ENCODE results near the gene KRTAP10-8. TPM values are rescaled to one million over a fixed set of nuclear protein-coding genes. Genes with fewer than 3 reads are reported as not detected.
"Not testable (repeated sequence)": the region's sequence is repeated elsewhere in the genome, so short reads cannot be mapped to it uniquely, and the experiment has no call there.

Gene KRTAP10-8
- total RNA-seq, 1 donor from 2014 or later = not detected

GRCh38 chr21:44658913-44659595 lies 47.2 kb downstream of the KRTAP10-8 start:
- Histone ChIP-seq H3K9me3 (peaks cover 5% of the 10 kb centered on the region), H3K27me3 (no peaks in the 10 kb centered on the region), H3K36me3 (no peaks in the 10 kb centered on the region), H3K4me3 (no peak overlapping the region), H3K27ac (no peak overlapping the region), H3K4me1 (no peaks in the 10 kb centered on the region)
- TF ChIP-seq CTCF (IDR thresholded peaks at IDR 0.05) = no peak
- DNase-seq (no peak), ATAC-seq (peak; percentile 82)
- intact Hi-C loops (cut with DNase I) = no loop called here

DNA sequence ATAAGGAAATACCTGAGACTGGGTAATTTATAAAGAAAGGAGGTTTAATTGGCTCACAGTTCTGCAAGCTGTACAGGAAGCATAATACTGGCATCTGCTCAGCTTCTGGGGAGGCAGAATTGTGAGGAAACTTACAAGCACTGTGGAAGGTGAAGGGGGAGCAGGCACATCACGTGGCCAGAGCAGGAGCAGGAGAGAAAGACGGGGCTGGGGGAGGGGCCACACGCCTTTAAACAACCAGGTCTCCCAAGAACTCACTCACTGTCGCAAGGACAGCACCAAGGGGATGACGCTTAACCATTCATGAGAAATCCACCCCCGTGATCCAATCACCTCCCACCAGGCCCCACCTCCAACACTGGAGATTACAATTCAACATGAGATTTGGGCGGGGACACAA lies 49.7 kb downstream of the KRTAP10-8 start:
- DNase-seq; intact Hi-C loops (cut with DNase I); H3K27me3 ChIP-seq; H3K4me3 ChIP-seq; ATAC-seq; H3K36me3 ChIP-seq; H3K27ac ChIP-seq; H3K4me1 ChIP-seq; H3K9me3 ChIP-seq: not testable (repeated sequence)

Other genes starting within 250 kb of the KRTAP10-8 start
- 3.6 TPM for gene LRRC3, start 156.6 kb upstream of the KRTAP10-8 start, total RNA-seq
- not detected for gene KRTAP10-1, start 71.9 kb upstream of the KRTAP10-8 start, total RNA-seq
- not detected for gene KRTAP10-2, start 60.6 kb upstream of the KRTAP10-8 start, total RNA-seq
- gene KRTAP10-3, start 53.3 kb upstream of the KRTAP10-8 start, total RNA-seq = not detected
- gene KRTAP10-4, start 38.4 kb upstream of the KRTAP10-8 start, total RNA-seq = not detected
- not detected for gene KRTAP10-5, start 31.5 kb upstream of the KRTAP10-8 start, total RNA-seq
- not detected for gene KRTAP10-6, start 19.6 kb upstream of the KRTAP10-8 start, total RNA-seq
- gene KRTAP10-7, start 11.5 kb upstream of the KRTAP10-8 start, total RNA-seq = not detected
- not detected for gene KRTAP10-9, start 15.0 kb downstream of the KRTAP10-8 start, total RNA-seq
- not detected for gene KRTAP10-10, start 25.3 kb downstream of the KRTAP10-8 start, total RNA-seq
- gene KRTAP10-11, start 34.3 kb downstream of the KRTAP10-8 start, total RNA-seq = not detected
- not detected for gene KRTAP12-4, start 42.6 kb downstream of the KRTAP10-8 start, total RNA-seq
- not detected for gene KRTAP12-3, start 45.9 kb downstream of the KRTAP10-8 start, total RNA-seq
- not detected for gene KRTAP12-2, start 54.8 kb downstream of the KRTAP10-8 start, total RNA-seq
- gene KRTAP12-1, start 70.1 kb downstream of the KRTAP10-8 start, total RNA-seq = not detected
- not detected for gene KRTAP10-12, start 85.1 kb downstream of the KRTAP10-8 start, total RNA-seq
- gene TSPEAR, start 99.5 kb downstream of the KRTAP10-8 start, total RNA-seq = 0.23 TPM
- 78.8 TPM for gene UBE2G2, start 189.7 kb downstream of the KRTAP10-8 start, total RNA-seq
- 85.0 TPM for gene SUMO3, start 206.0 kb downstream of the KRTAP10-8 start, total RNA-seq

All from upper lobe of right lung (tissue), 1 donor.